H1 (cell line): Measurements from ENCODE around the gene MAML3. TPM values are rescaled to one million over a fixed set of nuclear protein-coding genes. Genes with fewer than 3 reads are reported as not detected.

Source experiments
- CTCF ChIP-seq, 3 experiments: IDR thresholded peaks; 1 replicate in 2 of 3; 2 replicates in 1 of 3; pipeline versions ENCODE4 v1.5.1 to v1.6.1; 2011; ENCODE audit warnings: low read length in 3 of 3, mild to moderate bottlenecking in 3 of 3, inconsistent platforms in 2 of 3, low read depth in 1 of 3, moderate library complexity in 1 of 3; ENCODE audit not compliant: insufficient read depth in 1 of 3; ENCODE audit errors: control extremely low read depth in 1 of 3
- polyA plus RNA-seq, 7 experiments: library from polyadenylated mRNA; depleted of rRNA in 3 of 7; stranded (reverse) in 5 of 7; unstranded in 2 of 7; fragments of >200 nt in 5 of 7; fragments of 200-250 nt in 2 of 7; gene quantifications; 1 replicate in 5 of 7; 2 replicates in 1 of 7; 4 replicates in 1 of 7; pipeline versions ENCODE4 v1.2.1 to v1.2.3, GENCODE V29; 2011 to 2013; ENCODE audit warnings: missing spikeins in 2 of 7, mixed read lengths in 2 of 7
- total RNA-seq: library from RNA; stranded (reverse); fragmentation: NEBNext Ultra II Directional; extraction: Animal tissue kit (Norgen Biotek cat#: 25700); gene quantifications from 2 replicates; pipeline ENCODE4 v1.2.1, GENCODE V29; 2021

MAML3 gene
- total and polyA plus RNA-seq, 2 of the 8 experiments (the other 6 are each of a cell fraction or from before 2014, with no cell fraction given): 2.1 to 5.7 TPM

GRCh38 chr4:139915037-139915436 lies 238.9 kb downstream of the MAML3 start (continued):
- no peak for TF ChIP-seq CTCF (IDR thresholded peaks at IDR 0.05; ENCODE audit: control extremely low read depth in 1 of 3, insufficient read depth in 1 of 3, low read depth in 1 of 3, low read length in 3 of 3)
- TF ChIP-seq, all 59 proteins: peak for 0
